Measurements from ENCODE around the gene ANKRD18A. TPM values are rescaled to one million over a fixed set of nuclear protein-coding genes. Genes with fewer than 3 reads are reported as not detected.
"Not testable (repeated sequence)": the region's sequence is repeated elsewhere in the genome, so short reads cannot be mapped to it uniquely, and the experiment has no call there.

Gene ANKRD18A
- polyA plus RNA-seq, 1 donor = 5.3 TPM

DNA sequence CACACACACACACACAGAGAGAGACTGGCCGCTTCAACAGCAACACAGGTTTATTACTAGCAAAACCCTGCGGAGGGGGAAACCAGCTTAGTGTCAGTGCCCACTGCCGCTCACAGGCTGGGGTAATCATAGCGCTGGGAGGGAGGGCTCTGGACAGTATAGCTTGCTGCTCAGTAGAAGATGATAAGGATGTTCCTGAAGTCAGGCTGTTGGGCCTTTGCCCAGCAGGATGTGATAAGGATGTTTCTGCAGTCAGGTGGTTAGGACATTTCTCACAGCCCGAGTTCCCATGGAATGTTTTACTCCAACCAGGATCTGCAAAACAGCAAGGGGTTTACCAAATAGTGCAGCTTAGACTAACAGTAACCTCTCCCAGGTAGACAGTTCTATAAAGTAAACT, 79.9 kb downstream of the ANKRD18A start:
- not testable (repeated sequence) for DNase-seq

DNA sequence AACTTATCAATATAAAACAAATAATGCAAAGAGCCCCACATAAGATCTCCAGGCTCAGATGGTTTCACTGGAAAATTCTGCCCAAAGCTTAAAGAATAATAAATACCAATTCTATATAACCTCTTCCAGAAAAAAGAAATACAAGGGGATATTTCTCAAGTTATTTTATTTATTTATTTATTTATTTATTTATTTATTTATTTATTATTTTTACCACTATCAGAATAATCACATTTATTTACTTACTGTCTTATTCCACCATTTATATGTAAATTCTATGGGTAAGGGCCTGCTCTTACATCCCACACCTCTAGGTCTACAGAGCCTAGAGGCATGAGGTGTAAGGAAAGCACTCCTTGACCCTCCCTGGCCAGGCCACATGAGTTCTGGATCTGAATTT, 91.1 kb downstream of the ANKRD18A start:
- DNase-seq = no peak

DNA sequence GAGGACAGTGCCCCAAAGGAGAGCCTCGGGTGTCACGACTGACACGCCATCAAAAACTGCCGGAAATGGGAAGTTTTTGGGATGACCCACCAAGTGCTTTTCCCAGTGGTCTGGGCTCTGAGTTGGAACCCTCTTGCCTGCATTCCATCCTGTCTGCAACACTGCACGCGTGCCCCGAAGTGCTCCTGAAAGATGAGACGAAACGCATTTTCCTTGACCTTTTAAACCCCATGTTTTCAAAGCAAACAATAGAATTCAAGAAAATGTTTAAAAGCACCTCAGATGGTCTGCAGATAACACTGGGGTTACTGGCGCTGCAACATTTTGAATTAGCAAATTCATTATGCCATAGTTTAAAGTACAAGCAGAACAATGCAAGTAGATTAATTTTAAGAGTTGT, 92.9 kb downstream of the ANKRD18A start:
- no peak for DNase-seq

DNA sequence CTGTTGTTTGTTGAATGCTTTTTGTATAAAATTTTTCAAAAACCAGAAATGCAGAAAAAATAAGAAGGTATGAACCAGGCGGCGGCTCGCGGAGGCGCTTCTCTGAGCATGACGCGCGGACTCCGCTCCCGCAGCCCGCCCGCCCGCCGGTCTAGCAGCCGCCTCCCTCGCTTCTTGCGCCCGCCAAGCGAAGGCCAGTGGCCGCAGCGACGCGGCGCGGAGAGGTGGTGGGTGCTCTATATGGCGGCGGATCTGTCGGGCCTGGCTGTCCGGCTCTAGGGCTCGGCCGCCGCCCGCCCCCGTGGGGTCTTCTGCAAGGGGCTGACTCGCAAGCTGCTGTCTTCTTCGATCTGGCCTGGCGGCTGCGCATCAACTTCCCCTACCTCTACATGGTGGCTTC, 93.8 kb downstream of the ANKRD18A start:
- DNase-seq = no peak

DNA sequence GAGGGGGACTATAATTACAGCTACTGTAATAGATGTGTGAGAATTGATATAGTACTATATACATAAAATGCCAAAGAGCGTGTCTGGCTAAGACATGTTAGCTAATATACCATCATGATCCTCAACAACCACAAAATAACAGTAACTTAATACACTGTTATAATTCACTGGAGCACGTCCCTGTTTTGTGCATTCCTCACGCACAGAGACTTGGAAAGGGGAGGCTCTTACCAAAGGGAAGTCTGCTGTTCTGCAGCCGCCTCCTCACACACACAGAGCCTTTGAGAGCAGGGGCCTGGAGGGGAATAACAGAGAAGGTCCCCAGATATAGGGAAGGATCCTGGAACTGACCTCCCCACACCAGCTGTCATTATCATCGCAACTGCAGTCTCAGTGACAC, 97.3 kb downstream of the ANKRD18A start:
- no peak for DNase-seq

DNA sequence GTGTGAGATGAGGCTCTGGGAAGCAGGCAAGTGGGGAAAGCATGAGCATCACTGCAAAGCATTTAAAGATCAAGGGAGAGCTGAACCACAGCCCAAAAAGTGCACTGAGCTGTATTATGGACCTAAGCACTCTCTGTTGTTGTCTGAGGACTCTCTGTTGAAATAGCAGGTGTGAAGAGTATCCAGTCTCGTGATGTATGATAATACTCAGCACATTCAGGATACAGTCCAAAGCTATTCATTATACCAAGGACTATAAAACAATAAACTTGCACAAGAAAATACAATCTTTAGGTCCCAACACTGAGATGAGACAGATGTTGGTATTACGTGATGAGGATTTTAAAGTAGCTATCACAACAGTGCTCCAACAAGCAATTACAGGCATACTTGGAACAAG, 98.6 kb downstream of the ANKRD18A start:
- no peak for DNase-seq

Other genes with a start within 250 kb of the ANKRD18A start
- 40.3 TPM for gene ALDH1B1, start 227.9 kb downstream of the ANKRD18A start, polyA plus RNA-seq (ENCODE audit: insufficient read length)
- 1.9 TPM for gene IGFBPL1, start 196.1 kb downstream of the ANKRD18A start, polyA plus RNA-seq (ENCODE audit: insufficient read length)
- not detected for gene FAM240B, start 99.5 kb upstream of the ANKRD18A start, polyA plus RNA-seq (ENCODE audit: insufficient read length)